Measurements from ENCODE around the gene CCR2.
"Not testable (repeated sequence)": the region's sequence is repeated elsewhere in the genome, so short reads cannot be mapped to it uniquely, and the experiment has no call there.

CCR2 gene

DNA sequence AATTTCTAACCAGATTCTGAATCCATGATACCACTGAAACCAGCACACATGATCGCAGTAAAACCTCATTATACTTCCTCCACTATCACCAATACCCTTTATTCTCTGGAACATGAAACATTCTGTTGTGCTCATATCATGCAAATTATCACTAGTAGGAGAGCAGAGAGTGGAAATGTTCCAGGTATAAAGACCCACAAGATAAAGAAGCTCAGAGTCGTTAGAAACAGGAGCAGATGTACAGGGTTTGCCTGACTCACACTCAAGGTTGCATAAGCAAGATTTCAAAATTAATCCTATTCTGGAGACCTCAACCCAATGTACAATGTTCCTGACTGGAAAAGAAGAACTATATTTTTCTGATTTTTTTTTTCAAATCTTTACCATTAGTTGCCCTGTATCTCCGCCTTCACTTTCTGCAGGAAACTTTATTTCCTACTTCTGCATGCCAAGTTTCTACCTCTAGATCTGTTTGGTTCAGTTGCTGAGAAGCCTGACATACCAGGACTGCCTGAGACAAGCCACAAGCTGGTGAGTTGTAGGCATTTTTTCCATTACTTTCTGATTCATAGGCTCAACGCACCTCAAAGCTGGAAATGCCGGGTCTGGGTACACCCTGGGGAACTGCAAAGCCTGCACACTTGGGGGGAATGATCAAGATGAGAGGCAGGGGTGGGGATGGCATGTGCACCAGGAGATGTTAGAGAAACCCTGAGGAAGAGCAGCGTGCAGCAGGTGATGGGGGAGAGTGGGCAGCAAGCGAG, at the start of gene CCR2:
TSS of gene CCR2 (plus strand) at position 465 of the 764 bp plus-strand sequence. CDS start 3,417 bp downstream, outside the sequence.
- DNase-seq: no peak

DNA sequence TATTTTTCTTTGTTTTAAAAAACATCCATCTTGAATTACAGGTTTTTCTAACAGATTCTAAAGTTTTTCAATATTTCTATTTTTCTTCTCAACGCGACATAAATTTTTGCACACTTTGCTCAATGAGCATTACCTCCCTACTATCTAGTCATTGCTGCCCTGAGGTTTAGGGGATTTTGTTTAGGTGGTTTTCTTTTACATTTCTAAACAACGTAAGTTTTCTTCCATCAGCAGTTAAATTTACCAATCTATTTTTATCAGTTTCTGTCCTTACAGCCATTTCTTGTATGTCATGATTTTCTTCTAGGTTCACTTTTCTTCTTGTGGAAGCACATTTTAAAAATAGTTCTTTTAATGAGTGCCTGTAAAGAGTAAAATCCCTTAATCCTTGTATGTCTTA, 49.2 kb upstream of the CCR2 start:
- peak; percentile 58 for DNase-seq

DNA sequence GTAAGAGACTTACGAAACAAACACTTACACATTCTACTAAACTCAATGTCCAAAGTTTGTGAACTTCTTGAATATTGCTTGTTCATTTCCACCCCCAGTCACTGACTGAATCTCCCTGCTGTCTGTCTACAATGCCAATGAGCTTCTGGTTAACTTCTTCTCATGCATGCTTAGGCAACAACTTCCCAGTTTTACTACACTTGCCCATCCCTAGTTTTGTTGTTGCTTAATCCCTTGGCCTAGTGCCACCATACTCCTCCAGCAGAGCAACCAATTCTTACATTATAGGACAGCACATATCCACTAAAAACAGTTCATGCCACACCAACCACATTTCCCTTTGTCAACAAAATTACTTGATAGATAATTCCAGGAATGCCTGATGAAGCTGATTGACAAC, 40.9 kb upstream of the CCR2 start:
- DNase-seq: no peak

DNA sequence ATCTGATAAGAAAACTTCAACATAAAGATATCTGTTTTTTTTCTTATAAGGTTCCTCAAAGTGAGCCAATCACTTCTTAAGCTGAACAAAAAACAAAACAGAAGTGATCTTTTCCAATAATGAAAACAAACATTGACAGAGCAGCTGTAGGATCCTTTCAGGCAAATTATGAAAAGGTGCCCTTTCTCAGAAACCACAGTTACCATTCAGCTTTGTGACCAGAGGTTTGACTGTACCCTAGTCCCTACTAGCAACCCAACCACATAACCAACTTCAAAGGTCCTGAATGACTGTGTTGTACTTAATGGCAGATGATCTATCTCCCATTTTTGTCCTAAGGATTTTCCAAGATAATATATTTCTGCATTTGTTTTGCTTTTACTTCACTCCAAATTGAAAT, 39.4 kb upstream of the CCR2 start:
- no peak for DNase-seq

DNA sequence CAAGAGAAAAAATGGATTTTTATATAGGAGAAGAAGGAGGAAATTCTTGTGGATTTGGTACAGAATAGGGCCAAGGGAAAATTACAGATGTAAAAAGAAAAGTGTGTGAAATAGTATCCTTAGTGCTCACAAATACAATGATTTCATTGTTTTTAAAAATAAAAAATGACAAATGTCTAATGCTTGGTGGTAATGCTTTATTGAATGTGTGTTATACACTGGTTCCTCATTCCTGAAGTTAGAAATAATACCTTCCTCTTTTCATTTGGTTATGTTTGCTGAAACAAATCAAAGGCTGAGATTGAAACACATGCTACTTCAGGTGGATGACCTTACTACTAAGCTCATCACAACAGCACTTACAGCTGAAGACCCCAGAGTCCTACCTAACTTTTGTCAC, 37.7 kb upstream of the CCR2 start:
- DNase-seq: no peak

DNA sequence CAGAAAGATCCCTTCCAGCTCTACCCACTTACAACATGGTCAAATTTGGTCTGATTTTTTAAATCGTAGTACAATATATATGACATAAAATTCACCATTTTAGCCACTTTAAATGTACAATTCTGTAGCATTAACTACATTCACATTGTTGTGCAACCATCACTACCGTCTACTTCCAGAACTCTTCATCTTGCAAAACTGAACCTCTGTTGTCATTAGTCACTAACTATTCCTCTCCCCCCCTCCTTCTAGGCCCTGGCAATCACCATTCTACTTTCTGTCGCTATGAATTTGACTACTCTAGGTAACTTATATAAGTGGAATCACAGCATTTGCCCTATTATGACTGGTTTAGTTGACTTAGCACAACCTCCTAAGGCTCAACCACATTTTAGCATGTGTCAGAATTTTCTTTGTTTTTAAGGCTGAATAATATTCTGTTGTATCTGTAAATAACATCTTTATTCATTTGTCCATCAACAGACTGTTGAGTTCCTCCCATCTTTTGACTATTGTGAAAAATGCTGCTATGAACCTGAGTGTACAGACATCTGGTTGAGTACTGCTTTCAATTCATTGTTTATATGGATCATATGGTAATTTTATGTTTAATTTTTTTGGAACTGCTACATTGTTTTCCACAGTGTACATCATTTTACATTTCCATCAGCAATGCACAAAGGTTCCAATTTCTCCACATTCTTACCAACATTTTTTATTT, 35.5 kb upstream of the CCR2 start:
- DNase-seq: no peak

DNA sequence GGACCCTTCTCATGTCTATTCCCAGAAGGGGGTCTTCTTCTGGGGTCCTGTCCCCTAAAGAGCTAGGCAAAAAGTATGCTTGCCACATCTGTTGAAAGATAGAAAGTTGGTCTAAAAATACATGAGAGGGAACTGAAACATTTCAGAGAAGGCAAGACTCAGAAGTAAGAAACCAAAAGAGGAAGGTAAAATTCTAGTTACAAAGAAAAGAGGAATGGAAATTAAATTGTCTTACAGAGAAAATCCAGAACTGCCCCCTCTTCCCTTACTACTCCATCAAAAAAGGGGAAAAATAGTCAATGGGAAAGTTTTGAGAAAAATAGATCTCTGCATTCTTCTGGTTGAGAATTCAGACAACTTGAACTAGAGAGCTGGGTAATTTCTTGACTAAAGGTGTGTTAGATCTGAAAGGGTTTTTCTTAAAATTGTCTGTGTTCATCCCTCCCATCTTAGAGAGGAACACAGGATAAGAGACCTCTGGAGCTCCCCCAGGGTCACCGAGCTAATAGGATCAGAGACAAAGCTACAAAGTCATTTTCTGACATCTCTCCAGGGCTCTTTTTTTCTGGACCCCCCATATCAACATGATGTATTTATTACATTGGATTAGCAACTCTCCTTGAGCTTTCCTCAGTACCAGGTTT, 32.3 kb upstream of the CCR2 start:
- DNase-seq: peak; percentile 33

DNA sequence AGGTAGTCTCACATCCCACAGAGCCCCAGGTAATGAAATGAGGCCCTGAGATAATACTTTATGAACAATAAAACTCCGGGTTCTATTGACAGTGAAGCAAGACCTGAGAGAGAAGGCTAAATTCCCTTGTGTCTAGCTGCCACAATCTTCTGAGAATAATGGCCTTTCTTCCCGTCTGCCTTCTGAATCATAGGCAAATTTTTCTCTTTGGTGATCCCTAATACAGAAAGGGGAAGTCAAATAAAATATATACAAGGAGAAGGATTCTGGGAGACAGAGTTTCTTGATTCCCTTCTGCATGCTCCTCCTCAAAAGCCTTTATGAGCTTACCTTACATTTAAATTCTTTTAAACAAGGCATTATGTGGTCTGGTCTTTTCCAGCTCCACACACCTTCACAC, 29.9 kb upstream of the CCR2 start:
- no peak for DNase-seq

DNA sequence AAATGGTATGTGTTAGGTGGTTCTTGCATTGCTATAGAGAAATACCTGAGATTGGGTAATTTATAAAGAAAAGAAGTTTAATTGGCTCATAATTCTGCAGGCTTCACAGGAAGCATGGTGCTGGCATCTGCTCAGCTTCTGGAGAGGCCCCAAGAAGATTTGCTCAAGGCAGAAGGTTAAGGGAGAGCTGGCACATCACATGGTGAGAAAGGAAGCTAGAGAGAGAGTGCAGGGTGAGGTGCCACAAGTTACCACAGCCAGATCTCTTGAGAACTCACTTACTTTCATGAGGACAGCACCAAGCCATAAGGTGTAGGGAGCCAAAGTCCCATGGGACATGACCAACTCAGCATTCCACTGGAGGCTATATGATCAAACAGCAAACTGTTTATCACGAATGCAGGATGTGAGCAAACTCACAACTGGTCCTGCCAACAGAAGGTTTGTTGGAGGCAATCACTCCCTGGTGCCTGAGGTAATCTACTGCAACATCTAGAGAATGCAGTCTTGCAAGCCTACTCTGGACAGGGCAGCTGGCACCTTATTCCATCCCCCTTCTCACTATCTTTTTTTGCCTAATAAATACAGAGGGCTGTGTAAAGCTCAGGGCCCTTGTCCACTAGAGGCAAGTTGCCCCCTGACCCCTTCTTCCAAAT, 28.1 kb upstream of the CCR2 start:
- DNase-seq: peak; percentile 20

DNA sequence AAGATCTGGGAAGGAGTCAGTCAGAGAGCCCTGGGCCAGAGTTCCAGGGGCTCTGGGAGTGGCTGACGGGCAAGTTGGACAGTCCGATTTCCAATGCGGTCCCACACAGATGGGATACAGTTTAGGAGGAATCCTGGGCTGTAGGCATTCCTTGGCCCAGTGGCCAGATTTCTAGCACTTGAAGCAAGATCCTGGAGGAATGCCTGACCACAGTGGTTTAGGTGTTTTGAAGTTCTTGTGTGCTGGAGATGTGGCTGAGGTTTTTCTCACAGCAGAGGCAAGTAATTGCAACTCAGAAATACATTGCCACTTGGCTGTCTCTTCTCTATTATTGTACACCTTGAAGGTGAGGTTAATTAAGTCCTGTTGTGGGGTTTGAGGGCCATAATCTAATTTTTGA, 23.2 kb upstream of the CCR2 start:
- not testable (repeated sequence) for DNase-seq

DNA sequence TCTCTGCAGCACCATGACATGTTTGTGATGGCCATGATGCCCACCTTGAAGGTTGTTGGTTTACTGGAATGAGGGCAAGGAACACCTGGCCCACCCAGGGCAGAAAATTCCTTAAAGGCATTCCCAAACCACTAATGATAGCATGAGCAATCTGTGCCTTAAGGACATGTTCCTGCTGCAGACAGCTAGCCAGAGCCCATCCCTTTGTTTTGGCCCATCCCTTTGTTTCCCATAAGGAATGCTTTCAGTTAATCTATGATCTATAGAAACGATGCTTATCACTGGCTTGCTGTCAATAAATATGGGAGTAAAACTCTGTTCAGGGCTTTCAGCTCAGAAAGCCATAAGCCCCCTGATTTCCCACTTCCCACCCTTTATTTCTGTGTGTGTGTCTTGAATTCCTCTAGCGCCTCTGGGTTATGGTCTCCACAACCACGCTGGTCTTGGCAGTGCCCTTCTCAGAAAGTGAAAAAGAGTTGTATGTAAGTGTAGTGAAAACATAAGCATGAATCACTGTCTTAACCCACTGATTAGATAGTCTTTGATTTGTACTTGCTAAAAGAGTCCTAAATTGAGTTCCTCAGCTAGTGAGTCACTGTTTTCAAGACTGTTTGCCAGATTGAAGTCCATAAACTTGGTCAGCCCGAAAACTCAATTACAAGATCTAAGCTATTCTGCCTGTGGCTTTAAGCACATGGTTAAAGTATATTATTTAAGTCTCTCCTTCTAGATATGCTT, 19.0 kb upstream of the CCR2 start:
- no peak for DNase-seq

DNA sequence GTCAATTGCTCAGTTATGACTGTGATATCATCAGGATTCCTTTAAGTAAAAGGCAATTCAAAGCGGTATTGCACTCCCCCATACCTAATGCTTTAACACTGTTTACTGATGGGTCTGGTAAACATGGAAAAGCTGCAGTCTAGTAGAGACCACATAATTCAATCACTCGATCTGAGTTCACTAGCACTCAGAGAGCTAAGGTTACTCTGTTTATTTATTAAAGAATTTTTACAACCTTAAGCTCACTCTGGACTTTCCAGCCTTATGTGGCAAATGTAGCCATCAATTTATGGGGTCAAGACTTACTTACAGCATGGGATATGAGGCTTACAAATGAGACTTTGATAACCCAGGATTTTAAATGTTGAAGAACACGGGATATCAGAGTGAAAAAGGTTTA, 18.4 kb upstream of the CCR2 start:
- no peak for DNase-seq

DNA sequence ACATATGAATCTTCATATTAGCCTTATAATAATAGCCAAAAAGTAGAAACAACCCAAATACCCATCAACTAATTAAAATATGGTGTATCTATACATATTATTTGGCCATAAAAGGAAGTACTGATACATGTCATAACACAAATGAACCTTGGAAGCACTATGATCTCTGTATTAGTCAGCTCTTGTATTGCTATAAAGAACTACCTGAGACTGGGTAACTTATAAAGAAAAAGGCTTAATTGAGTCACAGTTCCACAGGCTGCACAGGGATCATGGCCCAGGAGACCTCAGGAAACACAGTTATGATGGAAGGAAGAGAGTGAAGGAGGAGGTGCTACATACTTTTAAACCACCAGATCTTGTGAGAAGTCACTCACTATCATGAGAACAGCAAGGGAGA, 16.0 kb upstream of the CCR2 start:
- DNase-seq: no peak

DNA sequence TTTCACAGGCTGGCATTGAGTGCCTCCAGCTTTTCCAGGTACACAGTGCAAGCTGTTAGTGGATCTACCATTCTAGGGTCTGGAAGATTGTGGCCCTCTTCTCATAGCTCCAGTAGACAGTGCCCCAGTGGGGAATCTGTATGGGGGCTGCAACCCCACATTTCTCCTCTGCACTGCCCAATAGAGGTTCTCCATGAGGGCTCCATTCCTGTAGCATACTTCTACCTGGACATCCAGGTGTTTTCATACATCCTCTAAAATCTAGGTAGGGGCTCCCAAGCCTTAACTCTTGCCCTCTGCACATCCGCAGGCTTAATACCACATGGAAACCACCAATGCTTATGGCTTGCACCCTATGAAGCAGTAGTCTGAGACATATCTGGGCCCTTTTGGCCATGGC, 15.1 kb upstream of the CCR2 start:
- no peak for DNase-seq

DNA sequence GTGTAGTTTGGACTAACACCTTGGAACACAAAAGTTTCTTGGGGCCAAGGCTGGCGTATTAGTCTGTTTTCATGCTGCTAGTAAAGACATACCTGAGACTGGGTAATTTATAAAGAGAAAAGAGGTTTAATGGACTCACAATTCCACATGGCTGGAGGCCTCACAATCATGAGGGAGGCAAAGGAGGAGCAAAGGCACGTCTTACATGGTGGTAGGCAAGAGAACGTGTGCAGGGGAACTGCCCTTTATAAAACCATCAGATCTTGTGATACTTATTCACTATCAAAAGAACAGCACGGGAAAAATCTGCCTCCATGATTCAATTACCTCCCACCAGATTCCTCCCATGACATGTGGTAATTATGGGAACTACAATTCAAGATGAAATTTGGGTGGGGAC, 9.4 kb upstream of the CCR2 start:
- no peak for DNase-seq

DNA sequence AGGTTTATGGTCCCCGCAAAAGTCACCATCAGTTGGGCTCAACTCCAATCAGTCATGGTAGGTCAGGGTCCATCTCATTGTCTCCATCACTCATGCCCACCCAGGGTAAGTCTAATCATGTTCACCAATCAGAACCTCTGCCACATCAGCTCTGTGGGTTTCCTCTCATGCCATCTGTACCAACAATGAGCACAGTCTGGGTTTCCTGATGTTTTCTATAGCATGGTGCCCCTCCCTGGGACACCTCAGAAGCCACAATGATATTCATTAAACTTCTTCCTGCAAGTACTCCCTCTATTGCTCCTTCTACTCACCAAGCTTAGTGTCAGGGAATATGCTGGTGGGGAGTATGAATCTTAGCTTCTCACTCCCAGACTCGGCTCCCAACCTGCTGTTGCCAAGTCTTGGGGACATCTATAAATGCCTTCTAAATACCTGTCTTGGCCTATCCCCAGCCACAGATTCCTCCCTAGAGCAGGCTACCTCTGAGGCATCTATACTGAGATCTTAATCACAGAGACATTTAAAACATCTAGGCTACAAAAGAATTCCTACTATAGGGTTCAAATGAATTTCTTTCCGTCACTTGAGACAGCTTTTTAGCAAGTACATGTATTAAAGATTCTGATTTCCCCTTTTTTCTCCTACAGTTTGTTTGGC, 5.0 kb upstream of the CCR2 start:
- DNase-seq: no peak

DNA sequence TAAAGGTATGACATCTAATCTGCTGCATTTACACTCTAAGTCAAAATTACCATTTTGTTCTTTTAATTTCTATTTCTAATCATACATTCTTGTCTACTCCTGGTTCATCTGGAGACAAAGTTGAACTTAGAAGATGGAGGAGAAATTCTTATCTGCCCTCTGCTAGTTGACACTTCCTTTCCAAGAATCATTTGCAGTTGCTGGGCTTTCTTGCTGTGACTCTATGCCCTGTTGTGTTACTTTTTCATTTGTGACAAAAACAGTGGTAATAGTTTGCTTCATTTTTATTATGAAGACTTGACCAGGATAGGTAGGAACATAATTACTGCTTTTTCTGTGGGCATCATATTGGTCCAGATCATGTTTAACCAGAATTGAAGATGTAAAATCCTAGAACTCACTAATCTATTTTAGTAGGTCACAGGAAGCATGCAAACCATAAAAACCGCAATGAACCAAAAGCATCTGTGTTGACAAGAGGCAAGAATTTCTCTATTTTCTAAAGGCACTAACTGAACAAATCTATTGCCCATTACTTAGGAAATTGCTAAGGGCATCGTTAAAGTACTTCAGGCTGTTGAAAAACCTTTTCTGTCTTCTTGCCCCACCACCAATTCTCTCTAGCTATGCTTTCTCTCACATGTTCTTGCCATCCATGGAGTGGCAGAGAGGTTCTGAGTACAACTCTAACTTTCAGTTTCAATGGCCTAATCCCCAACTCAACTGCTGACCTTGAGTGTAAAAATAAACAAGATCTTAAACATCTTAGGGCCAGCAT, 4.2 kb upstream of the CCR2 start:
- no peak for DNase-seq

DNA sequence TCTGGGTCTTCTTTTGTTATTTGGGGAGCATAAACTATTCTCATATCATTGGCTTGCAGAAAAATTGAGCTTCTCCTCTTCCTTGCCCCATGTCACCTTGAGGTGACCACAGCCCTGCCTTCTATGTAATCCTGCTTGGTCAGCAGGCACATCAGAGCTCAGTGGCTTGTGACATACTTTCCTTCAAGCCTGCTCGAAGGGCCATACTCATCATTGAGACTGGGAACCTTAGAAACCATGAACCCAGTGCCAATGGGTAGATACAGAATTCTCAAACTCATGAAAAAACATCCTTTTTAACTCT, 3.7 kb upstream of the CCR2 start:
- DNase-seq: peak; percentile 90

DNA sequence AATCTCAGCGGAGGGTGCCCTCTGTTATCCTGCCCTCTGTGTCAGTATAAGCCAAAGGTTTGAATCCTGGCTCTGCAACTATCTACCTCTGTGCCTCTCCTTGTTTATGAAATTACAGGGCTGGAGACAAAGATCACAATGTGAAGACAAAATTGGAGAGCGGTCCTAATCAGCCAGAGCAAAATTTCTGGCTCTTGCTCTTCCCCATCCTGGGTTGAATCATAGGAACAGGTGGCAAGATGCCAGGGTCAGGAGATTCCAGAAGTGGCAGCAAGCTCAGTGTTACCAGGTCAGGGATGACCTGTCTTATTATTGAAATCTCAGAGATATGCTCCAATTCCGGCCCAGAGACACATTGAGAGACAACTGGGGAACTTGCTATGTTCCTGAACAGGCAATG, 2.3 kb upstream of the CCR2 start:
- no peak for DNase-seq

DNA sequence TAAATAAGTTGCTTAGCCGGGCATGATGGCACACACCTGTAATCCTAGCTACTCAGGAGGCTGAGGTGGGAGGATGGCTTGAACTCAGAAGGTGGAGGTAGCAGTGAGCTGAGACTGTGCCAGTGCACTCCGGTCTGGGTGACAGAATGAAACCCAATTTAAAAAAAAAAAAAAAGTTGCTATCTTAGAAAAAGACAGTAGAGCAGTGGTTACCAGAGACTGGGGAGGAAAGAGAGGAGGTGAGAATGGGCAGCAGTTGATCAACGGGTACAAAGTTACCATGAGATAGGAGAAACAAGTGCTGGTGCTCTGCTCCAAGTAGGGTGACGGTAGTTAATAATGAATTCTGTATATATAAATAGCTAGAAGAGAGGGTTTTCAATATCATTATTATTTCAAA, 821 bp upstream of the CCR2 start:
- DNase-seq: no peak

DNA sequence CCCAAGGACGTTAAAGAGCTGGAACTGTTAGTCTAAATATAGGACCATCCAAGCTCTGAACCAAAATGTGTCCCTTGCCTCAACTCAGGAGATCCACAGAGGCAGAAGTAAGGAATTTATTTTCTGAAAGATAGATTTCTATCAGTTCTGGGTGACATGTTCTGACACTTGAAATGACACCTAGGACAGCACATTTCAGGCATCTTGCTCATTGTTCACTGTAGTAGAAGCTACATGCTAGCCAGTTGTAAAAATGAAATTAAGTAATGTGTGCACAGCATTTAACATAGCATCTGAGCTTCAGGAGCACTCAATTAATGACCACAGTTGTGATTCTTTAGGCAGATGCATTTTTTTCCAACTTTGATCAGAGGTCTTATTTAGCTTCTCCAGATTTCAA, 567 bp downstream of the CCR2 start:
- DNase-seq: no peak

DNA sequence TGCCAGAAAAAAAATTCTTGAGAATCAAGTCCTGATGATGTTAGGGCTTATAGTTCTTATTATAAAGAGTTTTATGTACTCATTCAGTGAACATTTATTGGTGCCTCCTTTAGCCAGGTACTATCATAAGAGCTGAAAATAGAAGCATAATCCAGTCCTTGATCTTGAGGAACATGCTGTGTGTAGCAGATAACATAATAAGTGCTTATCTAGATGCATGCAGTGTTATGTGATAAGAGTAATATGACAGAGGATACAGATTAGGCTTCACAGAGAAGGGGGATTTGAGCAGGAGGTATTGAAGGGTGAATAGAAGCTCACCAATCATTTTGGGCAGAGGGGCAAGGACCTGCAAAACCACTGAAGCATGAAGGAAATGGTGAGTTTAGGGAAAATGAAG, 1.1 kb downstream of the CCR2 start:
- no peak for DNase-seq
